ENCODE measurements around the gene RNF207. TPM values are rescaled to one million over a fixed set of nuclear protein-coding genes. Genes with fewer than 3 reads are reported as not detected.
A peak's percentile ranks its signal among the peaks of the same experiment; 100 is the strongest.

Gene RNF207
- total RNA-seq, 1 donor = 110 TPM

DNA sequence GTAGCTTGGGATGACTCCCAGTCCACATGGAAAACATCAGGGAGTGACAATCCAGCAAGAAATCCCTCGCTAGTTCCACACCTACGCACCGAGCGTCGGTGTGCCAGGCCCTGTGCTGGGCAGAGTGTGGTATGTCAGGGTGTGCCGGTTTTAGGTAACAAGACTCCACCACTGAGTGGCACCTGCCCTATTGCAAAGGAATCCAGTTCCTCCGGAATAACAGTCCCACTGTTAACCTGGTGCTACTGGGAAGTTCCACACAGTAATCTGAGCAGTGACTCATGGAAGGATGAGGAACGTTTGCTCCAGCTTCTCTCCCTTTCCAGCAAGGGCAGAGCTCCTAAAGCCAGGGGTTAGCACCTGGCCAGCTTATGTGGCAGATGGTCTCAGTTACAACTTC lies 14.3 kb downstream of the RNF207 start:
- DNase-seq (ENCODE audit: low read depth) = no peak
- TF ChIP-seq, protein P1, sequence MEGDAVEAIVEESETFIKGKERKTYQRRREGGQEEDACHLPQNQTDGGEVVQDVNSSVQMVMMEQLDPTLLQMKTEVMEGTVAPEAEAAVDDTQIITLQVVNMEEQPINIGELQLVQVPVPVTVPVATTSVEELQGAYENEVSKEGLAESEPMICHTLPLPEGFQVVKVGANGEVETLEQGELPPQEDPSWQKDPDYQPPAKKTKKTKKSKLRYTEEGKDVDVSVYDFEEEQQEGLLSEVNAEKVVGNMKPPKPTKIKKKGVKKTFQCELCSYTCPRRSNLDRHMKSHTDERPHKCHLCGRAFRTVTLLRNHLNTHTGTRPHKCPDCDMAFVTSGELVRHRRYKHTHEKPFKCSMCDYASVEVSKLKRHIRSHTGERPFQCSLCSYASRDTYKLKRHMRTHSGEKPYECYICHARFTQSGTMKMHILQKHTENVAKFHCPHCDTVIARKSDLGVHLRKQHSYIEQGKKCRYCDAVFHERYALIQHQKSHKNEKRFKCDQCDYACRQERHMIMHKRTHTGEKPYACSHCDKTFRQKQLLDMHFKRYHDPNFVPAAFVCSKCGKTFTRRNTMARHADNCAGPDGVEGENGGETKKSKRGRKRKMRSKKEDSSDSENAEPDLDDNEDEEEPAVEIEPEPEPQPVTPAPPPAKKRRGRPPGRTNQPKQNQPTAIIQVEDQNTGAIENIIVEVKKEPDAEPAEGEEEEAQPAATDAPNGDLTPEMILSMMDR (IDR thresholded peaks at IDR 0.05; ENCODE audit: insufficient read depth, low read depth, low read length) = no peak
- no peak overlapping the region for H3K4me3 ChIP-seq (ENCODE audit: low read depth, low read length)

DNA sequence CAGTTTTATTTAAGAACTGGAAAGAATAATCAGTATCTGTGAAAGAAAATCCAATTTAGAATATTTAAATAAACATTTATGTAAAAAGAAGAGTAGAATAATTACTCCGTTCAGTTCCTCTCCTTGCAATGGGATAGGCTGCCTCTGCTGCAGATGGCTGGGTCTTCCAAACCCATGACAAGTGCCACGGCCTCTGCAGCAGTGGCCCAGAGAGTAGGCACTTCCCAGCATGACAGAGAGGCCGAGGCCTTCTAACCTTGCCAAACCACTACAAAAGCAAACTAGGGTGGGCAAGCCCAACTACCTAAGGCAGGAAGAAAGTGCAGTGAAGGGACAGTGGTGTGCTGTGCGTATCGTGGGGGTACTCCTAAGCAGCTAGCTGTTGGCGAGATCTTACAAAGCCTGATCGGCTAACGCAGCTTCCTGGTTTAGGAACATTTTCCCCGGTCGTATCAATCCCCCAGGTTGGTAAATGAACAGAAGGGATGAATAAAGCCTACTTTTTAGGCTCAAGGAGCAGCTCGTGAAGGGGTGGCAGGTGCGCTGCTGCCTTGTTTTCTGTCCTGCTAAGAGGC lies 15.4 kb downstream of the RNF207 start:
- H3K4me3 ChIP-seq (ENCODE audit: low read depth, low read length) = no peak overlapping the region
- TF ChIP-seq, protein P1 (IDR thresholded peaks at IDR 0.05; ENCODE audit: insufficient read depth, low read depth, low read length) = no peak
- DNase-seq (ENCODE audit: low read depth) = no peak

DNA sequence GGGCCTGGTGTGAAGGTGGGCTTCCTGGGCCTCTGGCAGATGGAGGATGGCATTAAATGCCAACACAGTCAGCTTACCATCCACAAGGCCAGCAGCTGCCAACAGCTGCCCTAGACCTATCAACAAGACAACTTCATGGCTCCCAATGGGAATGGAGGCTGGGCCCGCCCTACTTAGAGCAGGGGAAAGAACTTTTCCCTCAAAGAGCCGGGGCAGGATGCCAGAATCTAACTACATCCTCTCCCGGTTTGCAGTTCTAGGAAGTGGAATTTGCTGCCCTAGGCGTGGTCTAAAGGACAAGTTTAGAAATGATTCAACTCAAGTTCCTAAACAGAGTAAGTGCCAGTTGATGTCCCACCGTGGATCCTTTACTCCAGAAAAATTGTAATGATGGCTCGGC lies 16.7 kb downstream of the RNF207 start:
- TF ChIP-seq, protein P1 (IDR thresholded peaks at IDR 0.05; ENCODE audit: insufficient read depth, low read depth, low read length) = no peak
- DNase-seq (ENCODE audit: low read depth) = peak; percentile 48
- H3K4me3 ChIP-seq (ENCODE audit: low read depth, low read length) = no peak overlapping the region

DNA sequence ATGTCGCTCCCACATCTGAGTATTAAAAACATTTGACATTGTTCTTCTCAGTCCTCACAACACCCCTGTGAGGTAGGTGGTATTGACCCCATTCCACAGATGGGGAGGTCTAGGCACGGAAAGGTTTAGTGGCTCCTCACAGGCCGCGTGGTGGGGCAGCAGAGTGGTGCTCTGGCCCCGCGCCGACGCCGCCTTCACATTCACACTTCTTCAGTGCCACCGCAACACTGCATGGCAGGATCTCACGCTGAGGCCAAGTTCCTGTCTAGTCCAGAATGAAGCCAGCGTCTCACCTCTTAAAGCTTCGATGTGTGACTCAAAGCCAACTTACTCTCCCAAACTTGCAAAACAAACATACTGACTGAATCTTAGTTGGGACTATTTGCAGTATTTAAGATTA lies 17.7 kb downstream of the RNF207 start:
- H3K4me3 ChIP-seq (ENCODE audit: low read depth, low read length) = no peak overlapping the region
- DNase-seq (ENCODE audit: low read depth) = no peak
- TF ChIP-seq, protein P1 (IDR thresholded peaks at IDR 0.05; ENCODE audit: insufficient read depth, low read depth, low read length) = no peak

DNA sequence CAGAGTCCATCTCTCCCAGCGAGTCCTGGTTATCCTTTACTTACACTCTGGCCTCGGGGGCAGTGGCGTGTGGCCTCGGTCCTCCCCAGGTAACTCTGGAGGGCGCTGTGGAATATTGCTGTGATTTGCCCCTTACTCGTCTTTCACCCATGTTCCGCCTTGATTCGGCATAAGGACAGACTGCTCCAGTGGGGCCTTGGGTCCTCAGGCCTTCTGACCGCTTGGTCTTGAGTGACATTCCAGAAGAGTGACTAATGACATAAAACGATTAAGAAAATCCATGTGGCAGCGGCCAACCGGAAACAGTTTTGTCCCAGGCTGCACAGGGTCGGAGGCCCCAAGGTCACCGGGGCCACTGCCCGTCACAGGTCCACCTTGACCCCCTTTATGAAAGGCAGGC lies 18.8 kb downstream of the RNF207 start:
- no peak overlapping the region for H3K4me3 ChIP-seq (ENCODE audit: low read depth, low read length)
- TF ChIP-seq, protein P1 (IDR thresholded peaks at IDR 0.05; ENCODE audit: insufficient read depth, low read depth, low read length) = no peak
- no peak for DNase-seq (ENCODE audit: low read depth)

DNA sequence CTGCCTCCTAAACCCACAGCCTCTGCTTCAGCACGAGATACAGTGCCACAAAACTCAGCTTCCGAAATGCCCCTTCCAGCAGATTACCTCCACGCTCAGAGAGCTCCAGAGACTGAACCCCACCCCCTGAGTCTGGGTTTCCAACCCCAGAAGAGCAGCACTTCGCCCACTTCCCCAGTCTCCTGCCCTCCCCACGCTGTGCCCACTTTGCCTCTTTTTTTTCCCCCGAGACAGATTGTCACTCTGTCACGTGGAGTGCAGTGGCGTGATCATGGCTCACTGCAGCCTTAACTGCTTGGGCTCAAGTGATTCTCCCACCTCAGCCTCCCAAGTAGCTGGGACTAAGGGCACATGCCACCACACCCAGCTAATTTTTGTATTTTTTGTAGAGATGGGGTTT lies 19.7 kb downstream of the RNF207 start:
- no peak for DNase-seq (ENCODE audit: low read depth)
- no peak overlapping the region for H3K4me3 ChIP-seq (ENCODE audit: low read depth, low read length)
- TF ChIP-seq, protein P1 (IDR thresholded peaks at IDR 0.05; ENCODE audit: insufficient read depth, low read depth, low read length) = no peak

DNA sequence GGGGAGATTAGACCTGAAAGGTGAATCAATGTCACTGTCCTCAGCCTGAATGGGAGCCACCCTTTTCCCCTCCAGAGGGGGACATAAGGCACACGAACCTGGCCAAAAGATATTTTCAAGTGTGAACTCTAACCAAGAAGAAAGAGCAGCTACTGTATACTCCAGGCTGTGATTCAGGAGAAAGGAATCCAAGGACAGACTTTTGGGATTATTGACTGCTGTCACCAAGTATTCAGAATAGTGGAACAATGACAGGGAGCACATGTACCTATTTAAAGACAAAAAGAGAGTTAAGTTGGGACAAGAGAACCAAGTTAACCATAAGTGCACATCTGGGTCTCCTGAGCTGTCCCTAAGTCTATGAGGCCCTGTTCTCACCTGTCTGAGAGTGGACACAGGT lies 27.5 kb downstream of the RNF207 start:
- no peak overlapping the region for H3K4me3 ChIP-seq (ENCODE audit: low read depth, low read length)
- DNase-seq (ENCODE audit: low read depth) = no peak
- TF ChIP-seq, protein P1 (IDR thresholded peaks at IDR 0.05; ENCODE audit: insufficient read depth, low read depth, low read length) = no peak

Measured in fibroblast of villous mesenchyme (primary cell).